SJSA1 (cell line): ENCODE measurements around the gene CARD18. TPM values are rescaled to one million over a fixed set of nuclear protein-coding genes. Genes with fewer than 3 reads are reported as not detected.
"Not testable (repeated sequence)": the region's sequence is repeated elsewhere in the genome, so short reads cannot be mapped to it uniquely, and the experiment has no call there.

Experiments
- DNase-seq, 2 experiments: peaks; one replicate each; pipeline ENCODE4 v3.0.0-alpha.2; 2015 to 2020; ENCODE audit warnings: low spot score in 2 of 2, low read depth in 1 of 2
- H3K27ac ChIP-seq: fragments of 250-450 bp; sonication (Bioruptor Pico); 2 replicates; pipeline ENCODE4 v1.5.1; 2020; ENCODE audit warnings: mild to moderate bottlenecking, moderate library complexity
- H3K27me3 ChIP-seq: fragments of 250-450 bp; sonication (Bioruptor Pico); replicated peaks from 2 replicates; pipeline ENCODE4 v1.5.1; 2020; ENCODE audit warnings: mild to moderate bottlenecking, moderate library complexity
- H3K36me3 ChIP-seq: fragments of 250-450 bp; sonication (Bioruptor Pico); 2 replicates; pipeline ENCODE4 v1.5.1; 2020; ENCODE audit warnings: mild to moderate bottlenecking
- H3K4me1 ChIP-seq: fragments of 250-450 bp; sonication (Bioruptor Pico); replicated peaks from 2 replicates; pipeline ENCODE4 v1.6.1; 2021; ENCODE audit warnings: mild to moderate bottlenecking
- H3K4me3 ChIP-seq: fragments of 250-450 bp; sonication (Bioruptor Pico); 2 replicates; pipeline ENCODE4 v1.5.1; 2020; ENCODE audit warnings: mild to moderate bottlenecking
- H3K9me3 ChIP-seq: fragments of 250-450 bp; sonication (Bioruptor Pico); replicated peaks from 2 replicates; pipeline ENCODE4 v1.5.1; 2020; ENCODE audit warnings: mild to moderate bottlenecking
- total RNA-seq: library from RNA; depleted of rRNA; stranded (reverse); fragments of >200 nt; shearing (Covaris generic); gene quantifications from 2 replicates; pipeline ENCODE4 v1.2.3, GENCODE V29; 2014

CARD18 gene
- total RNA-seq, 1 experiment from 2014 or later = not detected

GRCh38 chr11:105111145-105111944 is 28.2 kb downstream of the CARD18 start:
- Histone ChIP-seq H3K27ac (no peak overlapping the region), H3K4me3 (no peak overlapping the region)

DNA sequence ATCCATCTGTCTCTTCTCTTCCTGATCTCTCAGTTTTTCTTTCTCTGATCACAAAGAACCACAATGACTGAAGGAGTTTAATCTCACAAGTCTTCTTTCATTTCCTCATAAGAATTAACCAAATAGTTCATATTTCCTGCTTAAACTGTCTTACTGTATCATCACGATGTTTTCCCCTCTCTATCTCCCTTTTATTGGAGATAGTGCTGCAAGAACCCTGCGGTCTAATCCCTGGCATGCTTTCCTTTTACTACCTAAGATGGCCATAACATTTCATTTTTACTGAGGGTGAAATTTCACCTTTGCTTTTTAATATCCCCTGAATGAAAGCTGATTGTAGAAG is 28.9 kb downstream of the CARD18 start:
- no peak for DNase-seq
- Histone ChIP-seq H3K36me3 (no peaks in the 10 kb centered on the region), H3K4me1 (no peaks in the 10 kb centered on the region; the same call in 1 of the 2 replicates), H3K4me3 (no peak overlapping the region), H3K27me3 (no peaks in the 10 kb centered on the region), H3K9me3 (no peaks in the 10 kb centered on the region), H3K27ac (no peak overlapping the region)

More at GRCh38 chr11:105111145-105111944, 28.2 kb downstream of the CARD18 start:
- Histone ChIP-seq H3K27me3 (no peaks in the 10 kb centered on the region), H3K9me3 (no peaks in the 10 kb centered on the region), H3K36me3 (no peaks in the 10 kb centered on the region), H3K4me1 (no peaks in the 10 kb centered on the region; the same call in 1 of the 2 replicates)
- DNase-seq = no peak

GRCh38 chr11:105109855-105110687 is 29.5 kb downstream of the CARD18 start:
- Histone ChIP-seq H3K9me3 (no peaks in the 10 kb centered on the region), H3K4me3 (no peak overlapping the region), H3K27ac (peak overlapping the region; percentile 50), H3K27me3 (no peaks in the 10 kb centered on the region), H3K4me1 (no peaks in the 10 kb centered on the region; the same call in 1 of the 2 replicates), H3K36me3 (no peaks in the 10 kb centered on the region)
- DNase-seq = peak in 1 of 2 experiments; percentile 23

DNA sequence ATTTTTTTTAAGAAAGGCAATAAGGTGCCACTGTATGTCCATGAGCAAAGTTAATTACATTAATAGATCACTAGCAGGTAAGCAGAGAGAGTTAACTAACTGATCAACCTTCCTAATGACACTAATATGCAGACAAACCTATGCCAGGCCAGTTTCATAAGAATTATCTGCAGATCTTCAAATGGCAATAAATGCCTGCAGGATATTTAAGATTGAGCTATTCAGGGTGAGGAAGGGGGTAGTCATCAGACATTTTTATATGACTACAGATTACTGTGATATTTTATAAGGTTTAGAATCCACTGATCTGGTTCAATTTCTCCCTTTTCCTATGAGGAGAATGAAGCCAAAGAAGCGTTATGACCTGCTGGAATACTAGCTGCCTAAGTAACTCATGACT is 30.2 kb downstream of the CARD18 start:
- no peaks in the 10 kb centered on the region for H3K27me3 ChIP-seq
- no peak overlapping the region for H3K27ac ChIP-seq
- no peaks in the 10 kb centered on the region for H3K9me3 ChIP-seq
- no peak for DNase-seq
- H3K4me1 ChIP-seq = no peaks in the 10 kb centered on the region; the same call in 1 of the 2 replicates
- no peak overlapping the region for H3K4me3 ChIP-seq
- no peaks in the 10 kb centered on the region for H3K36me3 ChIP-seq

DNA sequence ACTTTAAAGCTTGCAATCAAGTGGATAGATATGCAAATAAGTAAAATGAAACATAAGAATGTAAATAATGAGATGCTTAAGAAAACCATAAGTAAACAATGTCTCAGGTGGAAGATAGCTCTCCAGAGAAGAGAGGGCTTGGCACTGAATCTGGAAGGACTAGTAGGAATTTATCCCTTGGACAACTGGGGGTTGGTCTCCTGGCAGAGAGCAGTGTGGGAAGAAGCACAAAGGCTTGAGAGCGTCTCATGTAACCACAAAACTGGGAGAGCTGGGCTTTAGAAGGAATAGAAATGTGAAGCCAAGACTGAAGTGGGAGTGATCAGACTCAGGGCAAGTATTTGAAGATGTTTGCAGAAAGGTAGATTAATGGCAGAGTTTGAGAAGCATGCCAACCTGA is 31.3 kb downstream of the CARD18 start:
- no peak overlapping the region for H3K4me3 ChIP-seq
- DNase-seq = no peak
- H3K9me3 ChIP-seq = no peaks in the 10 kb centered on the region
- H3K27me3 ChIP-seq = no peaks in the 10 kb centered on the region
- H3K36me3 ChIP-seq = no peaks in the 10 kb centered on the region
- no peaks in the 10 kb centered on the region; the same call in 1 of the 2 replicates for H3K4me1 ChIP-seq
- H3K27ac ChIP-seq = no peak overlapping the region

GRCh38 chr11:105107226-105107825 is 32.2 kb downstream of the CARD18 start:
- H3K4me1 ChIP-seq, H3K9me3 ChIP-seq, H3K36me3 ChIP-seq, H3K27ac ChIP-seq, H3K27me3 ChIP-seq, H3K4me3 ChIP-seq, DNase-seq: not testable (repeated sequence)

DNA sequence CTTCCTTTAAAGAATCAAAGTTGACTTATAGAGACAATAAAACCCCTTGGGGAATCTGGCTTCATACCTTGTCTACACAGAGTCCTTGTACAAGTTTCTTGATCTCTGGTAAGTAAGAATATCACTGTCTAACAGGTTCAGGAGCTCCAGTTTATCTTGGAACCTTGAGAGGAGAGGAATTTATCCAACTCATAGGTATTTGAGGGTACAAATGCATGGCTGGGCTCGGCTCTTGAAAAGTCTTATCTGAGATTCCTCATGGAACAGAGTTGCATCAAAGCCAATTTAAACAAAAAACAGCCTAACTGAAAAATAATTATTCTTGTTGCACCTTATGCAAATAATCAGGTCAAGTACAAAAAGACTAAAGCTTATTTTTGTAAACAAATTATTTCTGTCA is 33.4 kb downstream of the CARD18 start:
- Histone ChIP-seq H3K4me3 (no peak overlapping the region), H3K36me3 (no peaks in the 10 kb centered on the region), H3K9me3 (no peaks in the 10 kb centered on the region), H3K27me3 (no peaks in the 10 kb centered on the region), H3K4me1 (no peaks in the 10 kb centered on the region; the same call in 1 of the 2 replicates), H3K27ac (no peak overlapping the region)
- no peak for DNase-seq

DNA sequence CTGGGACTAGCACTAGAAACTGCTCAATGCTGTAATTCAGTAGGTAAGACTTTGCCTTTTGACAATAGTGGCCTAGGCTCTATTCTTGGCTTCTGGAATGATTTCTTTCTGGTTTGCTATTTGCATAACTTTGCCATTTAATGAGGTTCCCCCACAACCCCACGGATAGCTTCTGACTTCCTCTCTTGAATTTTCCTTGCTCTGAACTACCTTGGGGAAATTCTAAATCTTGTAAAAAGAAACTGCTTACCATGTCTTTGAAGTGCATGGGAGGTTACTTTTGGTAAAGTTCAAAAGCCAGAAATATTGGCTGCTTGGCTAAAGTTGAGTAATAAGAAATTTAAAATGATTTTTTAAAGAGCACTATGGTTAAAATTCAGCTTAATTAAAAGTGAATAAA is 35.3 kb downstream of the CARD18 start:
- Histone ChIP-seq H3K36me3 (no peaks in the 10 kb centered on the region), H3K4me1 (no peaks in the 10 kb centered on the region), H3K27ac (no peak overlapping the region), H3K27me3 (no peaks in the 10 kb centered on the region), H3K9me3 (no peaks in the 10 kb centered on the region), H3K4me3 (no peak overlapping the region)
- DNase-seq = no peak

- no peak for DNase-seq
- Histone ChIP-seq H3K36me3 (no peaks in the 10 kb centered on the region), H3K4me3 (no peak overlapping the region), H3K4me1 (no peaks in the 10 kb centered on the region), H3K27me3 (no peaks in the 10 kb centered on the region), H3K27ac (no peak overlapping the region), H3K9me3 (no peaks in the 10 kb centered on the region)
Measured at GRCh38 chr11:105103336-105103735, 36.2 kb downstream of the CARD18 start.

DNA sequence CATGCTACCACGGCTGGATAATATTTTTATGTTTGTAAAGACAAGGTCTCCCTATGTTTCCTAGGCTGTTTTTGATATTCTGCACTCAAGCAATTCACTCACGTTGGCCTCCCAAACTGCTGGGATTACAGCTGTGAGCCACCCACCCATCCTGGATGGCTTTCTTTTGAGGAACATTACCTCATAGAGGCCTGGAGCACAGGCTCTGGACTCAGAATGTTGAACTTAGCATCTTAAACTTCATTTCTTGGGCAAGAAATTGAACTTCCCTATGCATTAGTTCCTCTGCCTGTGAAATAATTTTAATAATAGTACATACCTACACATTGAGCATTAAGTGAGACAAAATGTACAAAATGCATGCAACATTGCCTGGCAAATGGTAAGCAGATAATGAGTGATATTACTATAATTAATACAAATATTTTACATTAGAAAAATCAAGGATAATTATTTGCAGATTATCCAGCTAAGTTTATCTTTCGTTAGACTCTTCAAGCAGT is 37.4 kb downstream of the CARD18 start:
- not testable (repeated sequence) for H3K27ac ChIP-seq, H3K27me3 ChIP-seq, DNase-seq, H3K4me1 ChIP-seq, H3K9me3 ChIP-seq, H3K36me3 ChIP-seq, H3K4me3 ChIP-seq

- H3K9me3 ChIP-seq = no peaks in the 10 kb centered on the region
- H3K4me1 ChIP-seq = no peaks in the 10 kb centered on the region
- H3K36me3 ChIP-seq = no peaks in the 10 kb centered on the region
- DNase-seq = no peak
- H3K27me3 ChIP-seq = no peaks in the 10 kb centered on the region
- no peak overlapping the region for H3K27ac ChIP-seq
- H3K4me3 ChIP-seq = no peak overlapping the region
Measured at GRCh38 chr11:105100981-105101630, 38.5 kb downstream of the CARD18 start.

- no peaks in the 10 kb centered on the region for H3K9me3 ChIP-seq
- no peaks in the 10 kb centered on the region for H3K4me1 ChIP-seq
- no peak overlapping the region for H3K4me3 ChIP-seq
- H3K27me3 ChIP-seq = no peaks in the 10 kb centered on the region
- no peak overlapping the region for H3K27ac ChIP-seq
- DNase-seq = no peak
- no peaks in the 10 kb centered on the region for H3K36me3 ChIP-seq
Measured at GRCh38 chr11:105100206-105100605, 39.4 kb downstream of the CARD18 start.

GRCh38 chr11:105099594-105099993 is 40.0 kb downstream of the CARD18 start:
- H3K4me3 ChIP-seq, H3K27me3 ChIP-seq, H3K4me1 ChIP-seq, H3K27ac ChIP-seq, H3K36me3 ChIP-seq, H3K9me3 ChIP-seq, DNase-seq: not testable (repeated sequence)
